GM18951 (cell line): ENCODE data around the gene VTI1B.

Source experiments
- POLR2A ChIP-seq: IDR thresholded peaks from 4 replicates; pipeline ENCODE4 v1.6.1; 2011; ENCODE audit warnings: mild to moderate bottlenecking; ENCODE audit not compliant: insufficient read length, insufficient read depth; ENCODE audit errors: extremely low read depth
- in situ Hi-C: fragments of 300-500 bp; cut with MboI; formaldehyde crosslinking; loops from one replicate; pipeline ENCODE4 v1.12.0; 2022; ENCODE audit warnings: low sequenced_read_pairs, mixed read lengths, inconsistent platforms; ENCODE audit not compliant: unreplicated experiment

Gene VTI1B

GRCh38 chr14:67698179-67698578, 23.7 kb upstream of the VTI1B start:
- in situ Hi-C loops: no loop called here
- TF ChIP-seq POLR2A: no peak

GRCh38 chr14:67697006-67697405, 22.6 kb upstream of the VTI1B start:
- in situ Hi-C loops: no loop called here
- no peak for TF ChIP-seq POLR2A

DNA sequence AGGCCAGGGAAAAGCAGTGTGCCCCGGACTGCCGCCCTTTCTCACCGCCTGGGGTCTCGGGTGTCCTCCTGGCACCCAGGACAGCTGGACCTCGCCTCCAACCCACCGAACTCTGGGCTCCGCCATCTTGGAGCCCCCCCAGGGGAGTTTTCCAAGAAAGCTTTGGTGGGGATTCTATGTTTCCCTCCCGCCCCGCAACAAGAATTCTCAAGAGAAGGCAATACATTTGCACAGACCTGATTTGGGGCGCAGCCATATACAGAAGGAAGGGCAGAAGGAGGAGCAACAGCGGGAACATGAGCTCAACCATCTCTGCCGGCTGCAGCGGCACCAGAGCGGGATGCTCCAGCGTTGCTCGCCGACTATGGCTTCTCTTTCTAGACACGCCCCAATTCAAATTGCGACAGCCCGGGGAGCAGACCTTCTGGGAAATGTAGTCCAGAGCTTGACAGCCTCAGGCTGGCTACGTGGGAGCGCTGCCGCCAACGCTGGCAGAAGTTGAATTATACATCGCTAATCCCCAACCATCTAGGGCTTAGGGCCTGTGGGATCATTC, 21.0 kb upstream of the VTI1B start, which contains the start of gene RDH11:
Gene RDH11, minus strand, starts transcription at position 371 of the 556 bp plus-strand sequence. Its CDS starts 61 bp downstream, at position 310.
- in situ Hi-C loops: no loop called here

GRCh38 chr14:67694791-67695393, 20.5 kb upstream of the VTI1B start:
- peak; percentile 67 for TF ChIP-seq POLR2A
- in situ Hi-C loops: no loop called here

More for the DNA sequence above, 21.0 kb upstream of the VTI1B start, which contains the start of gene RDH11:
- peak; percentile 91 for TF ChIP-seq POLR2A

- in situ Hi-C loops: no loop called here
- no peak for TF ChIP-seq POLR2A
Observed at GRCh38 chr14:67690011-67690410, 15.6 kb upstream of the VTI1B start.

DNA sequence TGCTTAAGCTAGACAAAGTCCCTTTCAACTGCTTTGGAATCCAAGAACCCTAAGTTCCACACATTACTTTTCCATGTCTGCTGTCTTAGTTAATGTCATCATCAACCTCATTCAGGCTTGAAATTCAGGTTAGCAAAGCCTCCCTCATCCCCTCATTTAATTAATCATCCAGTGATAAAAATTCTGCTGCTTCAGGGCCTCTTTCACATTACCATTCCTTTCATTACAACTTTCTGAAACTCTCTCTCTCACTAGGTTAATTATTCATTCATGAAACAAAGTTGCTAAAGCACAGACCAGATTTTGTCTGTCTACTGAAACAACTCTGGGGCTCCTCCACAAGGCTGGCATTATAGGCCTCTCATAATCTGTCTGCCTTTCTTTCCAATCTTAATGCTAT, 9.4 kb upstream of the VTI1B start:
- in situ Hi-C loops: no loop called here
- TF ChIP-seq POLR2A: no peak

DNA sequence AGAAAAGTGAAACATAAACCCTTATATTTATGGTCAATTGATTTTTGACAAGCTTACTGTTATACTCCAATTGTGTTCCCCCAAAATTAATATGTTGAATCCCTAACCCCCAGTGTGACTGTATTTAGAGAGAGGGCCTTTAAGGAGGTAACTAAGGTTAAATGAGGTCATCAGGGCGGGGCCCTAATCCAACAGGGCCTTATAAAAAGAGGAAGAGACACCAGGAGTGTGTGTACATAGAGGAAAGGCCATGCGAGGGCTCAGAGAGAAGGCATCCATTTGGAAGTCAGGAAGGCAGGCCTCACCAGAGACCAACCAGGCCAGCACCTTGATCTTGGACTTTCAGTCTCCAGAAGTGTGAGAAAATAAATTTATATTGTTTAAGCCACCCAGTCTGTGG, 6.5 kb upstream of the VTI1B start:
- no peak for TF ChIP-seq POLR2A
- in situ Hi-C loops: no loop called here

GRCh38 chr14:67680121-67680602, 5.7 kb upstream of the VTI1B start:
- in situ Hi-C loops: no loop called here
- no peak for TF ChIP-seq POLR2A

DNA sequence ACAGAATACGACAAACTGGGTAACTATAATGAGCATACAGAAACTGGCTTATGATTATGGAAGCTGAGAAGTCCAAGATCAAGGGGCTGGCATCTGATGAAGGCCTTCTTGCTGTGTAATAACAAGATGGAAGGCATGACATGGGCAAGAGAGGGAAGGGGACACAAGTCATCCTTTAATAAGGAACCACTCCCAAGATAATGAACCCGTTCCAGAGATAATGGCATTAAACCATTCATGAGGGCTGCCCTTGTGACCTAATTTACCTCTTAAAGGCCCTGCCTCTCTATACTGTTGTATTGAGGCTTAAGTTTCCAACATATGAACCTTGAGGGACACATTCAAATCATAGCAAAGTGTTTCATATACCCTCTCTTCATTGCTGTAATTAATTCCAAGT, 4.6 kb upstream of the VTI1B start:
- in situ Hi-C loops: no loop called here
- no peak for TF ChIP-seq POLR2A

DNA sequence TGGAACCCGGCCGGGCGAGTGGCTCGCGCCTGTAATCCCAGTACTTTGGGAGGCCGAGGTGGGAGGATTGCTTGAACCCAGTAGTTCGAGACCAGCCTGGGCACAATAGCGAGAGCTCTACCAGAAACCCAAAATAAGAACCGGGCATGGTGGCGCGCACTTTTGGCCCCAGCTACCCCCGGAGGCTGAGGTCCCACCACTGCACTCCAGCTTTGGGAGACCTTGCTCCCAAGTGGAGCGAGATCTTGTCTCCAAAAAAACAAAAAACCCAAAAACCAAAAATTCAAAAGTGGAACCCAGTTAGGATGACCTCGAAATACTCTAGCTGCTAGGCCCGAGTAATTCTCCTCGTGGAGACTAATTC, 769 bp upstream of the VTI1B start:
- in situ Hi-C loops: no loop called here
- no peak for TF ChIP-seq POLR2A

GRCh38 chr14:67674139-67674479, 323 bp downstream of the VTI1B start:
- TF ChIP-seq POLR2A: no peak
- in situ Hi-C loops: no loop called here

GRCh38 chr14:67673451-67673850, 981 bp downstream of the VTI1B start:
- TF ChIP-seq POLR2A: no peak
- in situ Hi-C loops: no loop called here

GRCh38 chr14:67668559-67668958, 5.9 kb downstream of the VTI1B start:
- in situ Hi-C loops: loop anchor here (10.0 kb wide), 1 partner anchor 84 kb away; no protein-coding TSS in a partner anchor
- TF ChIP-seq POLR2A: no peak

DNA sequence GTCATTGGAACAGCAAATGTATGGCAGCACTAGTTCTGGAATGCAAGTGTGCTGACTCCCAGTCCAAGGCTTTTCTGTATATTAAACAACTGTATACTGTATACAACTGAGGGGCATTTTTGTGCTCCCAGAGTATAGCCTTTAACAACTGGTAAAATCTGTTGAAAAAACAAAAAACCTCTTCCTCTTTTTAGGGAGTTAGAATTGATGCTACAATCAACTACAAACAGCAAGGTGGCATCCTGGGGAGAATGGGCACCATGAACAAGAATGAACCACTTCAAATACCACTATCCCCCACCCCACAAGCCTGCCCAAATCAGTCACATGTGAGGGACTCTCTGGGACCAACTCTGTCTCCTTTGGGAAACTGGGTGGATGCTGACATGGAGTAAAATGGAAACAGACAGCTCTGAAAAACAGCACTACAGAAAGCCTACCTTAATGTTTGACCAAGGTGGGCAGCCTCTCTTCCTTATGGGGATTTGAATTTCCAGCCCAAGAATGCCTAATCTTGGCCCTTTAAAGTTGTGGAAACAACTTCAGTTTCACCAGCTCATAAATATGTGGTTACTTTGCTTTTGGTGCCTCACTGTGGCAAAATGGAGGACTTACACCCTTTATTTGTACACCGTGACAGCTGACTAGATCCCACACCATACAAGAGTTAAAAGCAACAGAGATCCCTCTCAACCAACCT, 7.5 kb downstream of the VTI1B start:
- in situ Hi-C loops: loop anchor here (10.0 kb wide), 1 partner anchor 82 kb away; no protein-coding TSS in a partner anchor
- no peak for TF ChIP-seq POLR2A

DNA sequence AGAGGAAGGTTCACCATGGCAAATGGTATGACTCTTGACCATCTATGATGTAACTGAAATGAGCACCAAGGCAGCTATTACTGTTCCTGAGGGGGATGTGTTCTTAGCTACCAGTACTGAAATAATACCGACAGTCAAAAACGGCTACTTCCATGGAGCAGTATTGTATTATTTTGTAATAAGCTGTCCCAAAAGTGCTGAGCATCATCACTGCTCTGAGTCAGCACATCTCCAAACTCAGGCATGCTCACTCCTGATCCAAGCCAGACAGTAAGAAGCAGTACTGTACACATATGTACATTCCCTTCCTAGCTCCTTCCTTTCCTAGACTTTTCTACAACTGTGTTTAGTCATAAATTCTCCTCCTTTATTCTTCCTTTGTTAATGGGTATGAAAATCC, 8.6 kb downstream of the VTI1B start:
- TF ChIP-seq POLR2A: no peak
- in situ Hi-C loops: loop anchor here (10.0 kb wide), 1 partner anchor 81 kb away; no protein-coding TSS in a partner anchor
